PFSK-1 (cell line): ENCODE measurements around the gene OSBPL3.

ENCODE experiments used
- FOXP2 ChIP-seq: optimal IDR thresholded peaks from 2 replicates; pipeline ENCODE3; 2011; ENCODE audit warnings: borderline replicate concordance, control low read depth, inconsistent platforms; ENCODE audit not compliant: insufficient read depth; ENCODE audit errors: extremely low read length, extremely low read depth
- POLR2AphosphoS5 ChIP-seq: IDR thresholded peaks from 2 replicates; pipeline ENCODE4 v1.6.1; 2012; ENCODE audit warnings: low read depth, mild to moderate bottlenecking, control low read depth, low read length, moderate library complexity
- REST ChIP-seq, 2 experiments: IDR thresholded peaks; 2 replicates each; pipeline versions ENCODE4 v1.6.1 to v1.8.0; 2011 to 2012; ENCODE audit warnings: low read depth in 2 of 2, low read length in 2 of 2, control low read depth in 1 of 2, inconsistent platforms in 1 of 2, mild to moderate bottlenecking in 1 of 2, moderate library complexity in 1 of 2; ENCODE audit not compliant: insufficient read depth in 1 of 2
- SIN3A ChIP-seq: IDR thresholded peaks from 2 replicates; pipeline ENCODE4 v1.6.1; 2012; ENCODE audit warnings: mild to moderate bottlenecking, low read length, moderate library complexity, borderline replicate concordance; ENCODE audit not compliant: insufficient read depth
- TAF1 ChIP-seq: IDR thresholded peaks from 2 replicates; pipeline ENCODE4 v1.6.1; 2012; ENCODE audit warnings: low read length, control low read depth, borderline replicate concordance; ENCODE audit not compliant: insufficient read depth

The OSBPL3 gene

GRCh38 chr7:24946467-24946866, 33.5 kb downstream of the OSBPL3 start:
- TF ChIP-seq POLR2AphosphoS5, result no peak
- no peak for TF ChIP-seq FOXP2
- TF ChIP-seq SIN3A, result no peak
- no peak for TF ChIP-seq TAF1
- no peak for TF ChIP-seq REST (IDR thresholded peaks at IDR 0.05; ENCODE audit: insufficient read depth in 1 of 2, low read depth in 2 of 2, low read length in 2 of 2)

GRCh38 chr7:24945899-24946298, 34.1 kb downstream of the OSBPL3 start:
- TF ChIP-seq REST (IDR thresholded peaks at IDR 0.05; ENCODE audit: insufficient read depth in 1 of 2, low read depth in 2 of 2, low read length in 2 of 2), result no peak
- TF ChIP-seq POLR2AphosphoS5, result no peak
- no peak for TF ChIP-seq SIN3A

- TF ChIP-seq POLR2AphosphoS5, result no peak
- TF ChIP-seq FOXP2, result no peak
- no peak for TF ChIP-seq SIN3A
- no peak for TF ChIP-seq REST (IDR thresholded peaks at IDR 0.05; ENCODE audit: insufficient read depth in 1 of 2, low read depth in 2 of 2, low read length in 2 of 2)
- no peak for TF ChIP-seq TAF1
These were observed 36.7 kb downstream of the OSBPL3 start for GRCh38 chr7:24943096-24943948.

GRCh38 chr7:24942226-24942625, 37.8 kb downstream of the OSBPL3 start:
- TF ChIP-seq FOXP2 (no peak), REST (IDR thresholded peaks at IDR 0.05; ENCODE audit: insufficient read depth in 1 of 2, low read depth in 2 of 2, low read length in 2 of 2) (no peak)

GRCh38 chr7:24939416-24939815, 40.6 kb downstream of the OSBPL3 start:
- TF ChIP-seq FOXP2, result no peak
- TF ChIP-seq SIN3A, result no peak
- TF ChIP-seq REST (IDR thresholded peaks at IDR 0.05; ENCODE audit: insufficient read depth in 1 of 2, low read depth in 2 of 2, low read length in 2 of 2), result no peak
- no peak for TF ChIP-seq POLR2AphosphoS5
- no peak for TF ChIP-seq TAF1
